NAMALWA (cell line): ENCODE results near the gene HOXD11.

ENCODE experiments used
- DNase-seq: peaks from one replicate; pipeline ENCODE4 v3.0.0-alpha.2; 2015; ENCODE audit warnings: low spot score

Gene HOXD11

GRCh38 chr2:176131848-176132158, 24.7 kb downstream of the HOXD11 start:
- no peak for DNase-seq

GRCh38 chr2:176132205-176133171, 25.4 kb downstream of the HOXD11 start:
- DNase-seq = no peak

- DNase-seq = no peak
Measured at GRCh38 chr2:176133389-176133788, 26.3 kb downstream of the HOXD11 start.

- DNase-seq = no peak
Measured at GRCh38 chr2:176134035-176134434, 27.0 kb downstream of the HOXD11 start.

GRCh38 chr2:176135035-176135440, 28.0 kb downstream of the HOXD11 start:
- DNase-seq = no peak

- no peak for DNase-seq
Measured at GRCh38 chr2:176136374-176137251, 29.5 kb downstream of the HOXD11 start.

GRCh38 chr2:176137252-176137580, 30.1 kb downstream of the HOXD11 start:
- no peak for DNase-seq

GRCh38 chr2:176137906-176138305, 30.8 kb downstream of the HOXD11 start:
- DNase-seq = no peak

- DNase-seq = no peak
Measured at GRCh38 chr2:176138526-176138922, 31.4 kb downstream of the HOXD11 start.

GRCh38 chr2:176138923-176139660, 32.0 kb downstream of the HOXD11 start:
- no peak for DNase-seq

GRCh38 chr2:176139661-176140512, 32.8 kb downstream of the HOXD11 start:
- DNase-seq = no peak

- peak; percentile 84 for DNase-seq
Measured at GRCh38 chr2:176140513-176141317, 33.6 kb downstream of the HOXD11 start.

GRCh38 chr2:176142281-176142680, 35.2 kb downstream of the HOXD11 start:
- DNase-seq = no peak

GRCh38 chr2:176145085-176145969, 38.2 kb downstream of the HOXD11 start:
- no peak for DNase-seq

GRCh38 chr2:176146101-176146500, 39.0 kb downstream of the HOXD11 start:
- DNase-seq = no peak

GRCh38 chr2:176146645-176147044, 39.6 kb downstream of the HOXD11 start:
- DNase-seq = no peak

GRCh38 chr2:176147210-176147799, 40.2 kb downstream of the HOXD11 start:
- DNase-seq = no peak

- no peak for DNase-seq
Measured at GRCh38 chr2:176147800-176148496, 40.9 kb downstream of the HOXD11 start.
